ENCODE data around the gene C2orf80.
"Not testable (repeated sequence)": the region's sequence is repeated elsewhere in the genome, so short reads cannot be mapped to it uniquely, and the experiment has no call there.

Gene C2orf80

GRCh38 chr2:208189810-208190503 lies at the start of gene C2orf80:
Gene C2orf80, minus strand, starts transcription at chr2:208190030. Its CDS starts 3,044 bp downstream, at chr2:208186986.
- no peak for DNase-seq (ENCODE audit: low read depth)

- no peak for DNase-seq (ENCODE audit: low read depth)
Measured at GRCh38 chr2:208235860-208236259, 46.0 kb upstream of the C2orf80 start.

DNA sequence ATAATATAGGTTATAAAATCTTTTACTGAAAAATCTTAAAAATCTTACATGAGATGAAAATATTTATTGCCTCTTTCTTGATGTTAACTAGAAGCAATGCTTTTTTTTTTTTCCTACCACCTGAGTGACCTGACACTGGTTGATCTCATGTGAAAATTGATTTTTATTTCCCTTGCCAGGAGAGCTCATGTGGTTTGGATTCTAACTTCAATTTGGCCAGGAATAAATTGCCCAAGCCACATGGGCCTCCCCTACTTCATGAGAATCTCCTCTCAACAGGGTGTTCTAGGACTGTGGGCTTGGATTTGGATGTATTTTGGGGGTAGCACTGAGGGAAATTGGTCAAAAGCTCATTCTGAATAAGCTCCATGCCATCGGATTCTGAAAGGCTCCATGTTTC lies 45.0 kb upstream of the C2orf80 start:
- no peak for DNase-seq (ENCODE audit: low read depth)

- no peak for DNase-seq (ENCODE audit: low read depth)
Measured at GRCh38 chr2:208228476-208228875, 38.6 kb upstream of the C2orf80 start.

- no peak for DNase-seq (ENCODE audit: low read depth)
Measured at GRCh38 chr2:208227581-208228232, 37.9 kb upstream of the C2orf80 start.

GRCh38 chr2:208224802-208225201 lies 35.0 kb upstream of the C2orf80 start:
- DNase-seq (ENCODE audit: low read depth), result peak; percentile 5

DNA sequence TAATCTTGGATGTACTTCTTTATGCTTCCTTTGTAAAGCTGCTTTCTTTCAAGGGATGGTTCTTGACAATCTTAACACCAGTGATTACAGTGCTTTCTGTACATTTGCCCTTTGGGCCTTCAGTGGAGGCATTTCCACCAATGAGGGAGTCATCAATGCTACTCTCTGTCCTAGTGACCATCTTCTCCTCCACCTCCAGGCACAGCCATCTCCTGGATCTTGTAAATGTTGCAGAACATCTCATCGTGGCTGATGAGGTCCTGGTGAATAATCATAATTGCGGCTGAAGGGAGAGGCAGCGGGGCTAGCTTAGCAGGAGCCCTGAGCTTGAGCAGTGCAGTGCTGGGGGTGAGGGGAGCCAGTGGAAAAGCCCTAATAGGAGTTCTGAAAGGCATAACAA lies 32.5 kb upstream of the C2orf80 start:
- DNase-seq (ENCODE audit: low read depth), result no peak

GRCh38 chr2:208221873-208222272 lies 32.0 kb upstream of the C2orf80 start:
- not testable (repeated sequence) for DNase-seq (ENCODE audit: low read depth)

DNA sequence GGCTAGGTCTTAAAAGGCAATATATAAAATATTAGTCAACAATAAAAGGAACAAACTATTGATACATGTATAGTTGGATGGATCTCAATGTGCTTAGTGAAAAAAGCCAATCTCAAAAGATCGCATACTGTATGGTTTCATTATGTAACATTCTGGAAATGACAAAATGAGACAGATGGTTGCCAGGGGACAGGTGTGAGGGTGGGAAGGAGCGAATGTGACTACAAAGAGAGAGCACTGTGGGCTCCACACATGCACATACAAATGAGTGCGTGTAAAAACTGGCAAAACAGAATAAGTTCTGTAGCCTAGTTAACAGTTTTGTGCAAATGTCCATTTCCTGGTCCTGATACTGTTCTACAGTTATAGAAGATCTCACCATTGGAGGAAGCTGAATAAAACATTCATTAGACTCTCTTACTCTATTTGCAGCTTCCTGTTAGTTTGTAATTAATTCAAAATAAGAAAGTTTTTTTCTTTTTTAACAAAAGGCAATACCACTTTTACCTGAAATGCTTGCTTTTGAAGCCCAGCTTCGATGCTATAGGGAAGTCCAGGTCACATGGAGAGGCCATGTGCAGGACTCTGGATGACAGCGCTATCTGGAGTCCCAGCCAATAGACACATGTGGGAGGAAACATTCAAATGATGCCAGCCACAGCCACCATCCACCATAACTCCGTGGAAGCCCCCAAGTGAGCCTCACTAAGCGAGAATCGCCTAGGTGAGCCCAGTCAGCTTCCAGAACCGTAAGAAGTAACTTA lies 21.0 kb upstream of the C2orf80 start:
- no peak for DNase-seq (ENCODE audit: low read depth)

GRCh38 chr2:208208335-208209085 lies 18.7 kb upstream of the C2orf80 start:
- no peak for DNase-seq (ENCODE audit: low read depth)

GRCh38 chr2:208207769-208208168 lies 17.9 kb upstream of the C2orf80 start:
- no peak for DNase-seq (ENCODE audit: low read depth)

GRCh38 chr2:208204166-208204565 lies 14.3 kb upstream of the C2orf80 start:
- no peak for DNase-seq (ENCODE audit: low read depth)

- no peak for DNase-seq (ENCODE audit: low read depth)
Measured at GRCh38 chr2:208195531-208195930, 5.7 kb upstream of the C2orf80 start.

DNA sequence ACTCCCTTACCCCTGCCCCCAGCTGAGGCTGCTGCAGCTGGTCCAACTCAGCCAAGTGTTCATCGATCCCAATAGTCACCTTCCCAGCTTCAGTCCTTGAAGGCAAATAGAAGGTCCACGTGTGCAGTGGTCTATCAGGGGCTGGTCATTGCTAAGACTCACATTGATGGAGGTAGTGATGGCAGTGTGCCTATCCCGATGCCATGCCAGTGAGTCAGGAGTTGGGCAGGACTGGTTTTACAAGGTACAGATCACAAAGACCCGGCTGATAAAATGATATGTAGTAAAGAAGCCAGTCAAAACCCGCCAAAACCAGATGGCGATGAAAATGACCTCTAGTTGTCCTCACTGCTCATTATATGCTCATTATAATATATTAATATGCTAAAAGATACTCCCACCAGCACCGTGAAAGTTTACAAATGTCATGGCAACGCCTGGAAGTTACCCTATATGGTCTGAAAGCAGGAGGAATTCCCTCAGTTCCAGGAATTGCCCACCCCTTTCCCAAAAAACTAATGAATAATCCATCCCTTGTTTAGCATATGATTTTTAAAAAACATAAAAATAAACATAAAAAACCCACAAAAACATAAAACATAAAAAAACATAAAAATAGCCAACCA lies 2.9 kb upstream of the C2orf80 start:
- no peak for DNase-seq (ENCODE audit: low read depth)

DNA sequence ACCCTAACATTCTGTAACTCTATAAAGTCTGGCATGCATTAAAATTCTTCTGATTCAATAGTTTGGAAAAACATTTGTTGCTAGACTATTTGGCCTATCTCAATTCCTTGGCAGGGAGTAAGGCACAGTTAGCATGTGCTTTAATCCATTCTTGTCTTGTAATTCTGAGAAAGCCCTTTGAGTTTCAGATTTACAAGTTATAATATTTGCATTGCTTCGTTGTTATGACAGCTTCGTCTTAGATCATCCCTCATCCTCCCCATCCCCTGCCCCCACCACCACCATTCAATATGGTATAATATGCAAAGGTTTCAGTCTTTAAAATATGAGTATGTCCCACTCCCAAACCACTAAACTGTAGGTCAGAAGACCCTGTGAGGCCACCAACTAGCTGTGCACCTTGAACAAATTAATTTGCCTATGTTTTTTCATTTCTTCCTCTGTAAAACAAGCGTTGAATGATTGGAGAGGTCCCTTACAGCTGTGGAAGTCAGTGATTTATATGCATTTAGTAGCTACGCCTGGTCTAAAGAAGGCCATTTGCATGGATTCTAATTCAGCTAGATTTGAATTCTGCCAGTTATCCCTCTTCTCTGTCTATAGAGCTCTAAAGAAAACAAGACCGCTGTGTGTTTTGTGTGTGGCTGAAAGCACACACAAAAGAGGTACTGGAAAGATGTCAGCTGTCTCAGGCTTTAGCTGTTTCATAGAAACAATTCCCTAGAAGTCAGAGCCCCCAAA lies 591 bp downstream of the C2orf80 start:
- no peak for DNase-seq (ENCODE audit: low read depth)

DNA sequence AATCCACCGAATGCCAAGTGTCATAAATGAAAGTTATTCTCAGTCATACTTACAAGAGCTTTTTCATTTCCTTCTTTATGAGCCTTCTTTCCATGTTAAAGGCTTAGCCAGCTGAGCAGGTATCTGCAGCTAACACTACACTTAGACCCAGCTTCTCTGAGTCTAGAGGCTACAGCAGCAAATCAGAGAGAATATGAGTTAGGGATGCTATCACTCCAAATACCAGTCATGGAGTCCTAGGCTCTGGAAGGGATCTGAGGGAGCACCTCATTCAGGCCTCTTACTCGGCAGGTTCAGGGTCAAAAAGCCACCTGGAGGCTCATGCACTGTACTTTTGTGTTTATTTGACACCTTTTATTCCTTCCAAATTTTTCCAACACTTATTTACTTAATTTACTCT lies 2.9 kb downstream of the C2orf80 start:
- no peak for DNase-seq (ENCODE audit: low read depth)

DNA sequence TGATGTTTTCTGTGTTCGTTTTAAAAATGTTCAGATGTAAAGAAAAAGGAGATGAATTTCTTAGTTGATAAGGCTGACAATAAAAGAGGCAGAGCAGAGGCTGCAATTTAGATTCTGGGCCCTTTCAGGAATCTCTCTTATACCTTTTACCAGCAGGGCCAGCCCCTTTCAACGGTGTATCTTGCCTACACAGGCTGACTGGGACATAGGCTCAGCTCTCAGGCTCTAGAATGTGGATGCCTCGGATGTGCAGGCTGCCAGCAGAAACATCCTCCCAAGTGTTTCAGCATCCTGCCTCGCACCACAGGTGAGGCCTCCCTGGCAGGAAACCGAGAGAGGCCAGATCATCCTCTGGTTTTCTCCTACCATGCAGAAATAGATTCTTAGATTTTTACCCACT lies 3.4 kb downstream of the C2orf80 start:
- no peak for DNase-seq (ENCODE audit: low read depth)

DNA sequence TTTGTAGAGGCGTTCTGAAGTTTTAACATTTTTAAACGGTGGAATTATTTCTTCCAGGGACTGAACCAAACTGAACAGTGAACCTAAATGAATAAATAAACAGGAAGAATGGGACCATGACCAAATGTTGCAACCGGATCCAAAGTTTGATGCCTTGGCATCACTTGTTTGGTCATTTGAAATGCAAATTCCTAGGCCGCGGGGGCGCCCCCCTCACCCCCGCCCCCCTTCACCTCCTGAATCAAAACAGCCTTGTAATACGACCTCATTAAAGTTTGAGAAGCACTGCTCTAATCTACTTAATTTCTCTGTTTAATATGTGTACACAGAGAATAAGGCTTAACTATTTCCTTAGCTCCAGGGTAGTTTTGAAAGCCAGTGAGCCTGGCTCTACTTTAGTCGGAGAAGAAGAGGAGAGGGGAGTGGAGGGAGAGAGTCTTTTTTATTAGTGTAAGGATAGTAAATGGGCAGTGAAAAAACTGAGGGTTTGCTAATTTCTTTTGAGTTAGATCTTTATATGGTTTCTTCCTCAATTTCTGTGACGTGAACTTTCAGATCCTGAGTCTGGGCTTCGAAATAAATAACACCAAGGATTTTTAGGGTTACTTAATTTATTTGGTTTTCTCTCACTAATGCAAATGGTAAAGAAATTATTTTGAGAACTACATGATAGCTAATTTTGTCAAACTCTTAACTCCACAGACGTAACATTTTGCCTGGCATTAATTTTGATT lies 5.7 kb downstream of the C2orf80 start:
- no peak for DNase-seq (ENCODE audit: low read depth)

- DNase-seq (ENCODE audit: low read depth), result no peak
Measured at GRCh38 chr2:208183526-208183925, 6.3 kb downstream of the C2orf80 start.

DNA sequence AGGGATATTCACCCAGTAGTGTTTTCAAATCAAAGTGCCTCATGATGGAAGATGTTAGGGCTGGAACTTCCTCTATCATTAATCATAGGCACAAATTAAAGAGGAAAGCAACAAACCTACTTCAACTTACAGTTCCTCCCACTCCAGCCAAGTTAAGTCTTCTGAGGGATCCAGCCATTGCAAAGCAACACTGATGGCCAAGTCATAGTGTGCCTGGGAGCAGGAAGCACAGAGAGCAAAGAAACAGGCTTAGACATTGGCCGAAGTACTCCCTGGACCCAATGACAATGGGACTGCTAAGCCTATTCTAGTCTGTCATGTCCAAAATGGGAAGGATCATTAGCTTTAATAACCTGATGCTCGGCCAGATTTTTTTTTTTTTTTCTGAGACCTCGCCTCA lies 7.0 kb downstream of the C2orf80 start:
- no peak for DNase-seq (ENCODE audit: low read depth)
